ENCODE data around the gene NRG3.

NRG3 gene

DNA sequence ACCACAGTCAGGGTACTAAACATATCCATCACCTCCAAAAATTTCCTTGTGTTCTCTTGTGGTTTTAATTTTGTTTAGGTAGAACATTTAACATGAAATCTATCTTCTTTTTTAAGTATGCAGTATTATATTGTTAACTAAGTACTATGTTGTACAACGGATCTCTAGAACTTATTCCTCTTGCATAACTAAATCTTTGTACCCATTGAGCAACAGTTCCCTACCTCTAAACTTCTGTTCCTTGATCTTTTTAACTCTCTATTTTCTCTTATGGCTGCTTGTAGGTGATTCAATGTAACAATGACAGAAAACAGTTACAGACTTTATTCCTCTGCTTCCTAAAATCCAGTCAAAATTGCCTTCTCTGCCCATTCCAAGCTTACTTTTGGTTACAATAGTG is 9.9 kb downstream of the NRG3 start:
- DNase-seq (ENCODE audit: low spot score) = no peak

DNA sequence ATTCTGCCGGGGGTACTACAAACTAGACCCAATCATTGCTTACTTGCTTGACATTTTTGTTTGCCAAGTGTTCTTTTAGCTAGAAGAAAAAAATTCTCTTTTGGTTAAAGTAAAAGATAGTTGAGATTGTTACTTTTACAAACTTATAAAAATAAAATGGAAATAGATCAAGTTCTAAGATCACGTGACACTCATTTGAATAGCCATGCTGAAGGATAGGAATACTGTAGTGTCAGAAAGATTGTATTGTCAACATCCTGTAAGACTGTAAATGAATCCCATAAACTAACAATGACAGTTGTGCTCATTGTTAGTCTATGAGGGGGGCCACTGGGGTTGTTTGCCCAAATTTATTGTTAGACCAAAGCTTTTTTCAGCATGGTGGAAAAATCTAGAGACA is 10.5 kb downstream of the NRG3 start:
- no peak for DNase-seq (ENCODE audit: low spot score)

DNA sequence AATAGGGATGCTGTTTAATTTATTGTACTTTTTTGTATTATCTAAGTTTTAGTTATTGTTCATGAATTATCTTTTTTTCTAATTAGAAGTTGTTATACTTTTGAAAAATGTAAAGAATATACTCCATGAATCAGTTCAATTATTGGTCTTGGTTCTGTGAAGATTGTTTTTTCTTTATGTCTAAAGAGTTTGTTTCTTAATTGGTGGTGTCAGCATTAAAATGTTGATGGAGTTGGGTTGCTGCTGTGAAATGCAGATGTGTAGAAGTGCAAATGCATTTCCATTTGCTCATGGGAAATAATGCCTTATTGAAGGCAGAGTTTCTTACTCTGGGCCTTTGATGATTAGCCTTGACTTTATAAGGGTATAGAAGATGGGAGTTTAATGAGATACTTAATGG is 11.9 kb downstream of the NRG3 start:
- no peak for DNase-seq (ENCODE audit: low spot score)

DNA sequence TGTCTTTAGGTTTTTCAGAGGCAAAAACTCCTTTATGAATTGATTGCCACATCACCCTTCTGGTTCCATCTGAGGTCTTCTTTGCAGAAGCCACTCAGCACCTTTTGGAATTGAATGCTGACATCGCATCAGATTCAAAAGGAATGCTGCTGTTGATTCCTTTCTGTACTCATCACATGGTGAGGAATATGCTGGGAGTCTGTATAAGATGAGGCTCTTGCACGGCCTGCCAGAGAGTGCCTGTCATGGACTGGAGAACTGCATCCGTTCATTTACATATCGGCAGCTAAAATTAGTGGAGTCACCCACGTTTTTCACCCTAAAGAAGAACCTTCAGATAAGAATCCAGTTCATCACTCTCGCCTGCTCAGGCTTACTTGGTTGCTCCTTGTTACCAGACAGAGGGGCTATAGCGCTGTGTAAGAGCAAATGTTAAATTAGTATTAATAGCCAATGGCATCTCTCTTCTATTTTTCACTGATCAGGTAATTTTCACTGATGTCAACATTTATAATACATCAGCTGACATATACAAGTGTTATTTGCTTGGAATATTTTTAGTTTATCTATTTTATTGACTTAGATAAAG is 14.3 kb downstream of the NRG3 start:
- DNase-seq (ENCODE audit: low spot score) = no peak

DNA sequence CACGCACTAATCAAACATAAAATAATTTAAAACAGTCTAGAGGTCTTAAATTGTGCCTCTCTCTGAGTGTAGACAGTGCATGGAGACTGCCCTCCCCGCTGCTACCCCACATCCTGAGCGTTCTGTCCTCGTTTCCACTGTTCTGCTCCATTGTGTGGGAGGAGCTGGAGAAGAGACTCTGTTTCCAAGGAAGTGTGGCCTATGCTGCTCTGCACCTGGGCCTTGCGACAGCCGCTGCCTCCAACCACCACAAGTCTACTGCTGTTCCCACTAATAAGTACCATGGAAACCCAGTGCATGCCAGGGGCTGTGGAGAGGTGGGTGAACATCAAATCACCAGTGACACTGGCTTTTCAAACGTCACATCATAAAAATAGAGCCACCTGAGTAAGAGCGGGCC is 19.6 kb downstream of the NRG3 start:
- no peak for DNase-seq (ENCODE audit: low spot score)

DNA sequence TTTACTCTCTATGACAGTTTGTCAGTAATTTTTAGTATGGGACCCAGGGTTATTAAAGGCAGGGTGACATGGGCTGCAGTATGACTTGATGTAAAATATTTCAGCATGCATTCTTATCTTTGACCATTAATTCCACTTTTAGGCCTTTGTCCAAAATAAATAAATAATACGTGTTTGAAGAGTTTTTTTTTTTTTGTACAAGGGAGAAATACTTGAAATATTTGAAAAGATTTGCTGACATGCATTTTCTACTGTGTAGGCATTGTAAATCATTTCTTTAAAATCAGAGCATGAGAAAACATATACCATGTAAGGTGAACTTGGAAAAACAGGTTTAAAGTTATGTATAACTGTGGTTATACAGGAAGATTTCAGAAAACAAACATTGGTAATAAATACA is 23.5 kb downstream of the NRG3 start:
- DNase-seq (ENCODE audit: low spot score) = no peak

DNA sequence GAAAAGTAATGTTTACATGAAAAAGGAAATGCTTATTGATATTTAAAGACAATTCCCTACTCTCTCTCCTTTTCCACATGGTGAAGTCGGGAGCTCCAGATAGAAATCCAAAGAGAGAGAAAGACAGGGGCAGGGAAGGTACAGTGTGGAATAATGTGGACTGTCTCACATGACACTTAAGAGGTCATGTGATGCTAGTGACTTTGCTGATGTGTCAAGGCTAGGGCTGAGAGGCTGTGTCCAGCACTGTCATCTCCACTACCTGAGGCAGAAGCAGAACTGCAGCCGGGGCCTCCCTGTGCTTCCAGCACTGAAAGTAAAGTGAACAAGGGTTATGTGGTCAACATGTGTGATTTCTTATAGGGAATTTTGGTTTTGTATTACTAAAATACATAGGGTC is 26.0 kb downstream of the NRG3 start:
- no peak for DNase-seq (ENCODE audit: low spot score)

DNA sequence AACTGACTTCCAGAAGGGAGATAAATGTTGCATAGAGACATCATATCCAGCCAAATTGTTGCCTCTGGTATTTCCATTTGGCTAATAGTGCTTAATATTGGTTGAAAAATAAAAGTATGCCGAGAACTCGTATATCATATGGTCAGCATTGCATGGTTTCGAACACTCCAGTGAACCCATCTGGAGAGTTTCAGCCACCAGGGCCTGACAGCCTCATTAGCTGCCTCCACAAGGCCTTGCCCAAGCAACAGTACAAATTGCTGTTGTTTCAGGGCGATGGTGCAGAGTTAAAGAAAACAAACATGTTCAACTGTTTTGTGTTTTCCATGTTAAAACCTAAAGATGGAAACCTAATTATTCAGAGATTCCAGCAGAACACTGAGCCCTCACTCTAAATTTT is 28.5 kb downstream of the NRG3 start:
- no peak for DNase-seq (ENCODE audit: low spot score)

DNA sequence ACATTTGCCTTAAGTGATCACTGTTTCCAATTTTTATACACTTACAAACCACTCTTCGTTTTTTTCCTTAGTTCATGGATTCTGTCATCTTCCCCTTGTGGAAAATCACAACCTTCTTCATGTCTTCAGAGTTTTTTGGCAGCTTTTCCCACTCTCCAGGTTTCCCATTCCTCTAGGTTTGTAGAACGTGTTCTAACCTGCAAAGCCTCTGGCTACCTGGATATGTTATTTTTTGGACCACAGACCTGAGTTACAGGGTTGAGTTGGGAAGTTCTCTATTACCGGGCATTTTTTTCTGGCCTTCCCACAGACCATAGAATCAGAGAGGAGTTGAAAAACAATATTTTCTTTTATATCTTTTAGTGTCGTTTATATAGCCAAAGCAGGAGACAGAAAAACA is 30.2 kb downstream of the NRG3 start:
- DNase-seq (ENCODE audit: low spot score) = no peak

DNA sequence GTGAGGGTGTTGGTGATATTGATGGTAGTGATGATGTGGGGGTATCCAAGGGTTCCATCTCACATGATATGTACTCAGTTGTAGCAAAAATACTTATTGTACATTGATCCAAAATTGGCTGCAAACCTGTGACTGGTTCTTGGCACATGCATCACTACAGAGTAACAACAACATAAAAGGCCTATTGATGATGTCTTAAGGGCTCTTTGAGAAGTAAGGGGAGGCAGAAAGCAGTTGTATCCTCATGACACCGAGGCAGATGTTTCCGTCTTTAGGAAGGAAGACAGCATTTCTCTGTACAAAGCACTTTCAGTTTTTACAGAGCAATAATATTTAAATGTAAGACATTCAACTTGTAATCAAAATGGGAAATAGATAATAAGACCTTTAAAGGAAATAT is 34.5 kb downstream of the NRG3 start:
- no peak for DNase-seq (ENCODE audit: low spot score)

DNA sequence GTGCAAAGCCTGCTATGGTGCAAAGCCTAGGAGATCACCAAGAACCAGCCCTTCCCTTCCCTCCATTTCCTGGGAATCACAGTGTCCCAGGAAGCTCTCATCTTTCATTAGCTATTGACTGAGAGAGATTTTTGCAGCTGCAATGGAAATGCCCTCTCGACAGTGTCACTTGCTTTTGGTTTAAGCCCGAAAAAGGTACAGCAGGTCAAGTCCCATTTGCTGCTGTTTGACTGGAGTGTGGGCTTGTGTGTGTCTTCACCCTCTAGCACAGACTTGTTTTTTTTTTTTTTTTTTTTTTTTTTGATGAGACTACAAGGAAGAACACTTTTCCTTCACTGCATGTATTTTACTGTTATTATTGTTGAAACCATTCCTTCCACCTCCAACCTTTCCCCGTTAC is 36.3 kb downstream of the NRG3 start:
- DNase-seq (ENCODE audit: low spot score) = no peak

DNA sequence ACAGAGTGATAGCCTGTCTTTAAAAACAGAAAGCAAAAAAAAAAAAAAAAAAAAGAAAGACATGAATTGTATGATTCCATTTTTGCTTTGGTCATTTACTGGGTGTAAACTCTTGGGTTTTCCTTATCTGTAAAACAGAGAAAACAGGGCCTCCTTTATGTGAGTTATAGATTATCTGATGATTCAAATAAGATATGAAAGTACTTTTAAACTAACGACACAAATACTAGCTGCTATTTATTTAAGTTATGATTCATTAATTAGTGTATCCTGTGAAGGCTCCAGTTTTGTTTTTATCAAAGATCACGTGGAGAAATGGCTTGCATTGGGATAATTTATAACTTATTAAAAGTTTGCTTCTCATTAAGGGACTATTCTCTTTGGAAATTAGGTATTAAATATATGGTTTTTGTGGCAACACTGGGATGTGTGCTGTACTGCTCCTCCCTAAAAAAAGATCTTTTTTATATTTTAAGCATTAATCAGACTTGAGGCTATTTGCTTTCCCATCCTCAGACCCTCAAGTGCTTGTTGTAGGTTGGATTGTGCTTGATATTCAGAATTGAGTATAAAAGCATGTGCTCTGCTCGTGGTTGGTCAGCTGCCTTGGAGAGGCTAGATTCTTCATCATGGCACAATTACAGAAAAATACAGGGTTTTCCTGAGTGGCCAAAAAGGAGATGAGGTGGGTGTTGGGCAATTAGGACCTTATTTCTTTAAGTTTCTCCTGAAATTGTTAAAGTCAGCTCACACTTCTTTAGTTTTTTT is 39.9 kb downstream of the NRG3 start:
- no peak for DNase-seq (ENCODE audit: low spot score)

DNA sequence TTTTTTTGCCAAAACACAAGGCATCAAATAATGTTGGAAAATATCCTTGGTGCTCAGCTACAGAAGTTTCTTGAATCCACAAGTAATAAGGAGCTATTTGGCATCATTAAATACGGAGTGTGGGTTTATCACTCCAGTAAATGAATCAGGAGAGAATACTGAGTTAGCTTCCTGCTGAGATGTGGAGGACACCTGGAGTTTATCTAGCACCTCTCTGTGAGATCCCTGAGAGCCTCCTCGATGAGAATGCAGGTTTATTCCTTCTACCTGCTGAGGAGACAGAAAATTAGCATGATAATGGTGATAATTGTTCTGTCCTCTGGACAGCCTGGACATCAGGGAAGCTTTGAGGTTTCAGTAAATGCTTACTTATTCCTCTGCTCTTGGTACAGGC is 40.5 kb downstream of the NRG3 start:
- DNase-seq (ENCODE audit: low spot score) = no peak

DNA sequence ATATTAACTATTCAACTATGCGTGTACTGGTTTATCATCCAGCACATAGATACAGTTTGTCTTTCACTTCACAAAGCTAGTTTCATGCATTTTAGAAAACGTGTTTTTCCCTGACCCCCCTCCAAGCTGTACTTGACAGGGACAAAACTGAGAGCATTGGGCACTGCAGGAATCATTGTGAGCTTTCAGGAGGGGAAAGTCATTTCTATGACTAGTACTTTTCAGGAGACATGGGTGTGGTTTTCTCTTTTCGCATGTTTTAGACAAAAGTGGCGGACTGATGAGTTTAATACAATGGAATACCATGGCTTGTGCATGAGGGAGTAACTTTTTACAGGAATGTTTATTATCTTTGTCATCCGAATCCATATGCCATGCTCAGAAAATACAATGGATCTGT is 42.7 kb downstream of the NRG3 start:
- DNase-seq (ENCODE audit: low spot score) = no peak

DNA sequence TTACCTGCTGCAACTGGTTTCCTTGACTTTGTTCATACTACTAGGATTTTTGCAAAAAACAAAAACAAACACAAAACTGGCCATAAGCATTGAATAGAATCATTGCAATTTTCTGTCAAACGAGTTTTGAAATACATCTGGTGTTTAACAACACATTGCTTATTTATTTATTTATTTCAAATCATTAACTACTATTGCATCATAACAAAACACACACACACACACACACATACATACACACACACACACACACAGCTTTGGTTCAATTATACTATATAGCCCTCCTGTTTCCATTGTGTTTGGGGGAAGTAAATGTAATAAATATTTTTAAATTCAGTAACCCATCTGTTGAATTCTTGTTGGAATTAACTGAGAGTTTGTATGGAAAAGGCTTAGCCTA is 43.8 kb downstream of the NRG3 start:
- DNase-seq (ENCODE audit: low spot score) = no peak

DNA sequence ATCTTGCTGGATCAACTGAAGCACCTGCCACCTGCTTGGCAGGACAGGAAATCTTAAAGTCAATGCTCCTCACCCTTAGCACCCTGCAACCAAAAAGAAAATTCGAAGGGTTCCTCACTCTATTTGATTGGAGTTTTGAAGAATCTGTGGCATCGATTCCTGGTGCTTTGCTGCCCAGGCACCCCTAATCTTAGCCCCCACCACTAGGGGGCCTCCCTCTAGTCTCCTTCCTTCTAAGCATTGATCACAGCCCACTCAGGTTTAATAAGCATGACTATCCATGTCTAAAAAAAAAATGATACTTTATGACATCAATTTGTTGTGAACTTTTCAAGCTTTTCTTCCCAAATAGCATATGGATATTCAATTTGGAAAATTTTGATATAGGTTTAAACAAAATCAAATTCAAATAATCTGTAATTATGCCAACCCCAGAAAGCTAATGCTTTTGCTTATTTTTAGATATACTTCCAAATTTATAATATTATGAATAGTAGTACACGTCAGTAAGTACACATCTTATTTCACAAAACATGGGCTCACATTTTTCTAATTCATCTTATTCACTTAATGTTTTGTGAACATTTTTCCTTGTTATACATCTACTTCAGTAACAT is 45.3 kb downstream of the NRG3 start:
- no peak for DNase-seq (ENCODE audit: low spot score)

DNA sequence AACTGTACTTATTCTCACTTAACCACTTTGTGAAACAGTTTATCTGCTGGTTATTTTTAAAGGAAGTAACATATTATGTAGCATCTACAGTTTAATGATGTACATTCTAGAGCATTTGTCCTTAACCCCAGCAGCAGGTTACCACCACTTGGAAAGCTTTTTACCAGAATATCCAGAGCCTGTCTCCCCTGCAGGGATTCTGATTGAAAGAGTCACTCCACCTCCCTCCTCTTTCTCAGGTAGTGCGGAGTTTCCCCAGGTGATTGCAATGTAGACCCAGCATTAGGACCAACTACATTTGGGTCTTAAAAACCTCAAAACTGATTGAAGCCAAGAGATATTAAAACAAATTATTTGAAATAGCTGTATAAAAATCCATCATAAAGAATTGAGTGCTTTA is 53.1 kb downstream of the NRG3 start:
- DNase-seq (ENCODE audit: low spot score) = no peak

DNA sequence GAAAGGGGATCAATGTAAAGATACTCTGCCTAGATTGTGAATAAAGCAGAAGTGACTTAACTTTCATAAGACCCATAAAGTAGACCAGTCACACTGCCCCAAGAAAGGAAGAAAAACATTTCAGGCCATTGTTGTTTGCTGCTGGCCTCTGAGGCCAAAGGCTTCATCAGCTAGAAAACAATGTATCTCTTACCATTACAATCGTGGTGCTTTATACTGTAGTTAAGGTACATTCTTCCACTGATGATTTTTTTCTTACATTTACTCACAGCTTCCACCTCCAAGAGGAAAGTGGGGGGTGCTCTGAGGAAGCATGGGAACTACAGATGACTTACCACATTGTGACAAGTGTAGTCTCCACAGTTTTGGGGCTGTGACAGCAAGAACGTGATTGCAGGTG is 68.6 kb downstream of the NRG3 start:
- DNase-seq (ENCODE audit: low spot score) = no peak

DNA sequence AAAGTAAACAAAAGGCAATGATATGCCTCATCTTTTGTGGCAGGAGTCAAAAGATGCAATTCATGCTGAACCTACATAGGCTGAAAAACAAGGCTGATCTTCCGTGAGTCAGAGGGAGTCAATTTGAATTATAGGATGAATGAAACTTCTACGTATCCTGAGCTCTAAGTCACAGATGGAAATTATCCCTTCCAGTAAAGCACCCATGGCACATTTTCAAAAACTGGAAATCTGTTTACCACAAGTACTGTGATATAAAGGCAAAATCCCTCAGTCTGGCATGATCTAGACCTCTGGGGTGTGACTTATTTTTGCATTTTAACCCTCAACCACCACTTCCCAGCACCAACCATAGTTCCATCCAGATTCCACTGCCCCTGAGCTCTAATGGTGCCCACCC is 69.6 kb downstream of the NRG3 start:
- no peak for DNase-seq (ENCODE audit: low spot score)

DNA sequence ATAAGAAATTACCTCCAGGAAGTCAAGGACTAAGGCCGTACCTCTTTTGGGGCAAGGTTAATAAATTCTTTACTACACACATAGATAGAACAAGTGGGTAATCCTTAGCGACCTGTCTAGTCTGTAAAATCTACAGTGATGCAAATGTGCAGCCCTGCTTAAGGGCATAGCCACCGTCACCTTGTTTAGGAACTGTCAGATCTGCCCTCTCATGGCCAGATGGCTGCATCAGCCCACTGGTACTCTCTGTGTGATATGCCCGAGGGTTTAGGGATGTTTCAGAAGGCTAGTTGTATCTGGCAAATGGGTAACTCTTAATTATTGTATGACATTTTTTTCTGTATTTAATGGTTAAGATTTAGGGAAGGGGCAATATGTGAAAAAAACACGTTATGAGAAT is 74.3 kb downstream of the NRG3 start:
- DNase-seq (ENCODE audit: low spot score) = no peak

DNA sequence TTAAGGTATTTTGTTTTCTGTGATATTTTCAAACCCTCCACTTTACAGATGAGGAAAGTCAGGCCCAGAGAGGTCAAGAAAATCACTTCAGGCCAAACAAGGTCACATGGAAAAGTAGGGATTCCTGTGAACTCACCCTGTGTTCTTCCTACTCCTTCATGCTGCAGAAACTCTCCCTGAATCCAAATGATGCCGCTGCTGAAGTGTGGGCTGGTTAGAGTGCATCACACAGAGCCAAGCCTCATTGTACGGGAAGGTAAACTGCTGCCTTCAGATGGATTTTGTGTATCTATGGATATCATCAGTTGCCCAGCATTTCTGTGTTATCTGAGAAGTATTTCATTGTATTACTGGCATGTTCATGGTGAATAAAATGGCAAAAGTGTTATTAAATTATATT is 75.4 kb downstream of the NRG3 start:
- DNase-seq (ENCODE audit: low spot score) = no peak

DNA sequence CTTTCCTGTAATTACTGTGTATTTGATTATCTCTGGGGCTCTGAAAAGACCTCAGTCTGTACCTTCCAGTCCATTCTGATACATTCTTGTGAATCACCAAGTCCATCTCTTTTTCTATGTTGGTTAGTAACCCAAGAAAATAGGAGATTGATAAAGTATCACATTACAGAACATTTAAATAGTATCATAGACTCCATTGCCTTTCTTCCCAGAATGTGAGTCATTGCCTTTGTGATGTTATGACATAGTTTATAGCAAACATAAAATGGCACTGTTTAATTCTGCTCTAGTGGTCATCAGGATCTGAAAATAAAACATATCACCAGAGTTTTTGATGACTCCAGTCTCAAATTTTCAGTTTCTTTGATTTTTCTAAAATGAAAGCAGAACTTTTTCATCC is 78.4 kb downstream of the NRG3 start:
- DNase-seq (ENCODE audit: low spot score) = peak; percentile 7

DNA sequence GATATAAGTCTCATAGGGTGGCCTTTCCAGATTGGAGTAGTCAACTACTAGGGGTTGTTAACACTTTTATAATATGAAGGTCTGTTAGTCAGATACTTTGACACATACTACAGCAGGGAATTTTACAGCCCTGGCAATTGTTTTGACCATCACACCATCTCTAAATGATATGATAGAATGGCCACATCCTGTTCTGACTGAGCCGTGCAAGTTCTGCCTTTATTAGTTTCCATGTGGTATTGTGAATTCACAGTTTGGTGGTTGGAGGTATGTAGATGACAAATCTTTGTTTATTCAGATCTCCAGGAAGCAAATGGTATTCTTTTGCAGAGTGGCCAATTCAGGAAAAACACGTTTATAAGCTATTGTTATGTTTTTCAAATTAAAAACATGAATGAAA is 83.0 kb downstream of the NRG3 start:
- DNase-seq (ENCODE audit: low spot score) = no peak

DNA sequence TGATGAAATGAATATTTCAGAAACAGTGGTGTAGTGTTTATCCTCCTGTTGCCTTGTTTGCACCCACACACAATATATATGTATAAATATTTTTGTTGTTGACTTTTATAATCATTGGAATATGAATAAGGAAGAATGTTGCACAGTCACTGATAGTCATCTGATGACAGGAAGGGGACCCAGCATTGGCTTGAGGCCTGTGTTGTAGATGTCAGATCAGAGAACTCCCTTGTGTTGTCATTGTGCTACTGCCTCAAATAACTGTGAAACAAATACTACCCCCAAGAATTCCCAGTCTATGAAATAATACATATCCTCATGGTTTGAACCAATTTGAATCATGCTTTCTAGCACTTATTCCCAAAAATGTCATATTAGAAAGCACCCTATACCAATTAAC is 84.0 kb downstream of the NRG3 start:
- no peak for DNase-seq (ENCODE audit: low spot score)
